ENCODE data around the gene TRAPPC3. TPM values are rescaled to one million over a fixed set of nuclear protein-coding genes. Genes with fewer than 3 reads are reported as not detected.

TRAPPC3 gene
- total RNA-seq, 1 donor from 2014 or later = 54.6 TPM

DNA sequence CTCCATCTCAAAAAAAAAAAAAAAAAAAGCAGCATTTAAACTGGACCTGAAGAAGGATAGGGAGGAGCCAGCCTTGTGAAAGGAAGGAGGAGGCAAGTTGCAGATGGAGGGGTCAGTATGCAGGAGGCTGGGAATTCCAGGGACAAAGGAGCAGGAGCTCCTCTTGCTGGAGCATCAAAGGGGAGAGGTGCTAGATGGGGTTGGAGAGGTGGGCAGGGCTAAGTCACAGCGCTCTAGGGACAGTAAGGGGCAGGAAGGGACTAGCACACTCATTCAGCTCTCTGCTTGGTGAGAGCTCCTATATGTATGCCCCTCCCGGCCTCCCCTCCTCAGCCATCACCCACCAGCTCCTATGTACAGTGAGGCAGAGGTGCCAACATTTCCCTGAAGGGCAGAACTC lies 33.4 kb upstream of the TRAPPC3 start:
- Histone ChIP-seq H3K4me1 (peaks cover 24% of the 10 kb centered on the region), H3K4me3 (no peak overlapping the region), H3K9me3 (replicated peaks) (no peaks in the 10 kb centered on the region), H3K36me3 (peaks cover 42% of the 10 kb centered on the region), H3K27ac (replicated peaks) (peak overlapping the region; percentile 11), H3K27me3 (ENCODE audit: low read depth) (no peaks in the 10 kb centered on the region)
- no peak for DNase-seq
- TF ChIP-seq, protein P1, sequence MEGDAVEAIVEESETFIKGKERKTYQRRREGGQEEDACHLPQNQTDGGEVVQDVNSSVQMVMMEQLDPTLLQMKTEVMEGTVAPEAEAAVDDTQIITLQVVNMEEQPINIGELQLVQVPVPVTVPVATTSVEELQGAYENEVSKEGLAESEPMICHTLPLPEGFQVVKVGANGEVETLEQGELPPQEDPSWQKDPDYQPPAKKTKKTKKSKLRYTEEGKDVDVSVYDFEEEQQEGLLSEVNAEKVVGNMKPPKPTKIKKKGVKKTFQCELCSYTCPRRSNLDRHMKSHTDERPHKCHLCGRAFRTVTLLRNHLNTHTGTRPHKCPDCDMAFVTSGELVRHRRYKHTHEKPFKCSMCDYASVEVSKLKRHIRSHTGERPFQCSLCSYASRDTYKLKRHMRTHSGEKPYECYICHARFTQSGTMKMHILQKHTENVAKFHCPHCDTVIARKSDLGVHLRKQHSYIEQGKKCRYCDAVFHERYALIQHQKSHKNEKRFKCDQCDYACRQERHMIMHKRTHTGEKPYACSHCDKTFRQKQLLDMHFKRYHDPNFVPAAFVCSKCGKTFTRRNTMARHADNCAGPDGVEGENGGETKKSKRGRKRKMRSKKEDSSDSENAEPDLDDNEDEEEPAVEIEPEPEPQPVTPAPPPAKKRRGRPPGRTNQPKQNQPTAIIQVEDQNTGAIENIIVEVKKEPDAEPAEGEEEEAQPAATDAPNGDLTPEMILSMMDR (IDR thresholded peaks at IDR 0.05; ENCODE audit: borderline replicate concordance) = no peak
- intact Hi-C loops (cut with micrococcal nuclease) = no loop called here

DNA sequence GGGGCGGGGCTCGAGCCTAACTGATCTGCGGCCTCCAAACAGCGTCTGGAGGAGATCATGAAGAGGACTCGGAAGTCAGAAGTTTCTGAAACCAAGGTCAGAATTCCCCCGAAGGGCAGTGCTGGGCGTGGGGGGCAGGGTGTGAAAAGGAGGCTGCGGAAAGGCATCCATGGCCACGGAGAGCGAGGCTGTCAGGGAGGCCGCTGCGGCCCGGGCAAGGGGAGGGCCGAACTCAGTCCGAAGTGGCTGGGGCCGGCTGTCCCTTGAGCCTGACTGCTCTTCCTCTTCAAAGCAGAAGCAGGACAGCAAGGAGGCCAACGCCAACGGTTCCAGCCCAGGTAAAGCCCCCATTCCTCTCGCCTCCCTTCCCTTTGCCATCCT lies 29.9 kb upstream of the TRAPPC3 start:
- Histone ChIP-seq H3K4me3 (peak overlapping the region; percentile 34), H3K27me3 (ENCODE audit: low read depth) (no peaks in the 10 kb centered on the region), H3K36me3 (peaks cover 77% of the 10 kb centered on the region), H3K4me1 (peaks cover 56% of the 10 kb centered on the region), H3K9me3 (replicated peaks) (no peaks in the 10 kb centered on the region), H3K27ac (replicated peaks) (peak overlapping the region; percentile 100)
- intact Hi-C loops (cut with micrococcal nuclease) = no loop called here
- TF ChIP-seq, protein P1 (IDR thresholded peaks at IDR 0.05; ENCODE audit: borderline replicate concordance) = no peak
- no peak for DNase-seq

DNA sequence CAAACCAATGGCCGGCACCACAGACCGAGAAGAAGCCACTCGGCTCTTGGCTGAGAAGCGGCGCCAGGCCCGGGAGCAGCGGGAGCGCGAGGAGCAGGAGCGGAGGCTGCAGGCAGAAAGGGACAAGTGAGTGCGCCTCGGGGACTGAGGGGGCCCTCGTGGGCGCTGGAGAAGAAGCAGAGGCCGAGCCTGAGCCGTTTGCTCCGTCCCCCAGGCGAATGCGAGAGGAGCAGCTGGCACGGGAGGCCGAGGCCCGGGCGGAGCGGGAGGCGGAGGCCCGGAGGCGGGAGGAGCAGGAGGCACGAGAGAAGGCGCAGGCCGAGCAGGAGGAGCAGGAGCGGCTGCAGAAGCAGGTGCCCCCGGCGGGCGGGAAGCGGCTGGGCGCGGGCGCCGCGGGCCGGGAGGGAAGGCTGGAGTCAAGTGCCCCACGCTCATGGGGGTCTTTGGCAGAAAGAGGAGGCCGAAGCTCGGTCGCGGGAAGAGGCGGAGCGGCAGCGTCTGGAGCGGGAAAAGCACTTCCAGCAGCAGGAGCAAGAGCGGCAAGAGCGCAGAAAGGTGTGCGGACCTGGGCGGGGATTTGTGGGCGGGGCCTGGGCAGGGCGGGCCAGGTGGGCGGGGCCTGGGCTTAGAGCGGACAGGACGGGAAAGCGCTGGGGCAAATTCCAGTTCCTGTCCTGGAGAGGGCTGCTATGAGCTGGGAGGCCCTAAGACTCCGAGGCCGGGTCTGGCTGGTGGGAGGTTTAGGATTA lies 29.4 kb upstream of the TRAPPC3 start:
- Histone ChIP-seq H3K27me3 (ENCODE audit: low read depth) (no peaks in the 10 kb centered on the region), H3K4me3 (peak overlapping the region; percentile 34), H3K36me3 (peaks cover 83% of the 10 kb centered on the region), H3K4me1 (peaks cover 61% of the 10 kb centered on the region), H3K27ac (replicated peaks) (peak overlapping the region; percentile 100), H3K9me3 (replicated peaks) (no peaks in the 10 kb centered on the region)
- TF ChIP-seq, protein P1 (IDR thresholded peaks at IDR 0.05; ENCODE audit: borderline replicate concordance) = no peak
- intact Hi-C loops (cut with micrococcal nuclease) = no loop called here
- peak; percentile 59 for DNase-seq

DNA sequence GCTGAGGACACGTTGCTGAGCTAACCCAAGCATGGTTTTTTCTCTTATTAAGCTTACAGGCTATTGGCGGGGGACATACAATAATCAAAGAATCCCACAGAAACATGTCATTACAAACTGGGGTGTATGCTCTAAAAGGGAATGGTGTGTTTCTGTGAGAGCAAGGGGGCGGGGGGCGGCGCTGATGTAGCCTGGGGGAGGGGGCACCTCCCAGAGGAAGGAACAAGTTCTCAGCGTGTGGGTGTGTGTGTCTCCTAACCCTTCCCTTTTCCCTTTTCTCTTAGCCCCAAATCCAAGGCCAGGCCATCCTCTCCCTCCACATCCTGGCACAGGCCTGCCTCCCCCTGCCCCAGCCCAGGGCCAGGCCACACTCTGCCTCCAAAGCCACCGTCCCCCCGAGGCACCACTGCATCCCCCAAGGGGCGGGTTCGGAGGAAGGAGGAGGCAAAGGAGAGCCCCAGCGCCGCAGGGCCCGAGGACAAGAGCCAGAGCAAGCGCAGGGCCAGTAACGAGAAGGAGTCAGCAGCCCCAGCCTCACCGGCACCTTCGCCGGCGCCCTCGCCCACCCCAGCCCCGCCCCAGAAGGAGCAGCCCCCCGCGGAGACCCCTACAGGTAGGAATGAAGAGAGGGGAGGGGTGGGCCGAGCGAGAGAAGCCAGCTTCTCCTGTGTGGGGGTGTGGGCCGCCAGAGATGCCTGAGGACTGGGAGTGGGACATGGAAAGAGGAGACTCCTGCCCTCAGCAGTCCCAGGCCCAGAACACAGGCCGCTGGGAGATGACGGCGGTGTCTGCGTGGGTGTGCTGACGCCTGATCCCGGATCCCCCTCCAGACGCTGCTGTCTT lies 28.5 kb upstream of the TRAPPC3 start:
- Histone ChIP-seq H3K36me3 (peaks cover 91% of the 10 kb centered on the region), H3K4me3 (peak overlapping the region; percentile 34), H3K27ac (replicated peaks) (peak overlapping the region; percentile 100), H3K27me3 (ENCODE audit: low read depth) (no peaks in the 10 kb centered on the region), H3K4me1 (peaks cover 70% of the 10 kb centered on the region), H3K9me3 (replicated peaks) (no peaks in the 10 kb centered on the region)
- TF ChIP-seq, protein P1 (IDR thresholded peaks at IDR 0.05; ENCODE audit: borderline replicate concordance) = no peak
- intact Hi-C loops (cut with micrococcal nuclease) = no loop called here
- DNase-seq = no peak

DNA sequence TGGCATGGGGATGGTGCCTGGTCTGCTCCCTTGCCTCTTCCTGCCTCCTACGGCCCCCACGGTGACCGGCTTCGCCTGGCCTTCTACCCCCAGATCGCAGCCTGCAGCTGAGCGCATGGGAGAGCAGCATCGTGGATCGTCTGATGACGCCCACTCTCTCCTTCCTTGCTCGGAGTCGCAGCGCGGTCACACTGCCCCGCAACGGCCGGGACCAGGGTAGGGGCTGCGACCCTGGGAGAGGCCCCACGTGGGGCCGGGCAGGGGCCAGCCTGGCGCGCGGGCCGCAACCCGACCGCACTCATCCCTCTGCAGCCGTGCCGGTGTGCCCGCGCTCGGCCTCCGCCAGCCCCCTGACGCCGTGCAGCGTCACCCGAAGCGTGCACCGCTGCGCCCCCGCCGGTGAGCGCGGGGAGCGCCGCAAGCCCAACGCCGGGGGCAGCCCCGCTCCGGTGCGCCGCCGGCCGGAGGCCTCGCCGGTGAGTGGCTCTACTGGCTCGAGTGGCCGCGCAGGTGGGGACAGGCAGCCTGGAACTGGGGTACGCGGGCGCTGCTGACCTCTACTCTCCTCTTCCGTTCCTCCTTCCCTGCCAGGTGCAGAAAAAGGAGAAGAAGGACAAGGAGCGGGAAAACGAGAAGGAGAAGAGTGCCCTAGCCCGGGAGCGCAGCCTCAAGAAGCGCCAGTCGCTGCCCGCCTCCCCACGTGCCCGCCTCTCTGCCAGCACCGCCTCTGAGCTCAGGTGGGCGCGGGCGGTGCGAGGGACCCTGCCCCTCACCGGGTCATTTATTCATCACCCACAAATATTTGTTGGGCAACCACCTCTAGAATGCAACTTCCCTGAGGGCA lies 27.0 kb upstream of the TRAPPC3 start:
- H3K27ac ChIP-seq (replicated peaks) = peak overlapping the region; percentile 100
- peak overlapping the region; percentile 48 for H3K4me3 ChIP-seq
- intact Hi-C loops (cut with micrococcal nuclease) = no loop called here
- no peaks in the 10 kb centered on the region for H3K27me3 ChIP-seq (ENCODE audit: low read depth)
- H3K9me3 ChIP-seq (replicated peaks) = no peaks in the 10 kb centered on the region
- DNase-seq = peak; percentile 41
- peaks cover 99% of the 10 kb centered on the region for H3K36me3 ChIP-seq
- TF ChIP-seq, protein P1 (IDR thresholded peaks at IDR 0.05; ENCODE audit: borderline replicate concordance) = peak; percentile 64
- peaks cover 85% of the 10 kb centered on the region for H3K4me1 ChIP-seq

Data from left ventricle myocardium inferior (tissue), 1 donor.